GM19240 (cell line): ENCODE results near the gene SNAP91.
"Not testable (repeated sequence)": the region's sequence is repeated elsewhere in the genome, so short reads cannot be mapped to it uniquely, and the experiment has no call there.

Experiments used
- DNase-seq: peaks from one replicate; pipeline ENCODE4 v3.0.0; 2011; ENCODE audit warnings: low spot score; ENCODE audit not compliant: insufficient read length

Gene SNAP91

DNA sequence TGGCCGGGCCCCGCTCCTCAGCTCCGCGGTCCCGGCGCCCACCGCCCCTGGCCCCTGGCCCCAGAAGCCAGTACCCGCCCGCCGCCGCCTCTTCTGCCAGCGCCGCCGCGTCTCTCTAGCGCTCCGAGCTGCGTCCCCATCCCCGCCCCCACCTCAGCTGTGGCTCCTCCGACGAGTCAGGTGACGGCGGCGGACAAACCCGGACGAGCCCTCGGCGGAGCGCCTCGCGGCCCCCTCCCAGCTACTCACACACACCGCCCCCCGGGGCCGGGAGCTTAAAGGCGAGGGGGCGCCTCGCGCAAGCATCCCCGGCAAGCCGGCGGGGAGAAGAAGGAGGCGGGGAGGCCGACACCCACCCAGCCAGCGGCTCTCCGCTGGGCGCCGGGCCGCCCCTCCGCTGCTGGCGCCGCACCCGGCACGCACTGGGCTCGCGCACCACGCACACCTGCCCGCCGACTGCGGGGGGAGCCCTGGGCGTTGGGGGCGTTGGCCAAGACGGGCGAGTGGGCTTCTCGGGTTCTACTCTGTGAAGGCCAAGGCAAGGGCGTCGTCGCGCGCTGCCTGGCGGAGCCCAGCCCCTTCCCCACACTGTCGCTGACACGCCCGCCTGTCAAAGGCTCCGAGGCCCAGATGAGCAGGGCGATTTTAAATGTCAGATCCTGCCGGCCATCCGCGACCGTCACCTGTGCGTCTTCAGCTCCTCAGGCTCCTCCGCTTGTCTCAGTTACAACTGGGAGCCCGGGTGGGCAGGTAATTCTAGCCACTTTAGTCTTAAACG lies at the start of gene SNAP91:
TSS of gene SNAP91 (minus strand) at position 132 of the 778 bp plus-strand sequence. CDS start 1,174 bp downstream, outside the sequence.
- DNase-seq = no peak

GRCh38 chr6:83758533-83758932 lies 49.6 kb upstream of the SNAP91 start:
- no peak for DNase-seq

GRCh38 chr6:83757021-83757420 lies 48.1 kb upstream of the SNAP91 start:
- DNase-seq = no peak

- DNase-seq = no peak
Measured at GRCh38 chr6:83756565-83756964, 47.7 kb upstream of the SNAP91 start.

GRCh38 chr6:83752375-83752774 lies 43.5 kb upstream of the SNAP91 start:
- DNase-seq = not testable (repeated sequence)

- no peak for DNase-seq
Measured at GRCh38 chr6:83741089-83741488, 32.2 kb upstream of the SNAP91 start.

DNA sequence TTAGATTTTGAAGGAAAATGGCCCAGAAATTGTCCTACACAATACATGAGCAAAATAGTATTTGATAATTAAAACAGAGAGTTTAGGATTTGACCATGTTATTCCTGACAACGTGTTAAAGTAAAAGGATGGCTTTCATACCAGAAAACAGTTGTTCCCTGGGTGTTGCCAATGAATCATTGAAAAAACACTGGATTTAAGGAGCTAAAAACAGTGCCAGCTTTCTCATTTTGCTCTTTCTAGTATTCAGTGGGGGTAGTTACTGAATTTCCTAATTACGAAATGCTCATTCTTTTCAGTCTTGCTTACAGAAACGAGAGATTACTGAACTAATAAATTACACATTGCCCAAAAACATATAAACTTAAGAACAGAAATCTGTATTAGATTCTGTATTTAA lies 26.6 kb upstream of the SNAP91 start:
- no peak for DNase-seq

DNA sequence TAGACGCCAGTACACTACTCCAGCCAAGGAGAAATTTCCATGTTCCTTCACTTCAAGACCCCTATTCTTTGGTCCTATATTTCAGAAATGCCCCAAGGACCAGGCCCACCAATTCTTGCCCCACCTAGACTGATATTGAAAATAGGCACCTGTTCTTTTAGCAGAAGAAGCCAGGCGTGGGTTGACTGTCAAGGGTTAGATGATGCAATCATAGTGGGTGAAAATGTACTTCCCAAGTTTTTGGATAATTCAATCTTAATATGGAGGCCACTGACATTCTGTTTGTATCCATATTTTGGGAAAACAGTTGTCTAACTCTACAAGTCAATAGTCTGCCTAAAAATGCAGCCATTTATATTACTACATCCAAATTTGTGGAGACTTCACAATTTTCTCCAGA lies 21.0 kb upstream of the SNAP91 start:
- no peak for DNase-seq

GRCh38 chr6:83722876-83723275 lies 14.0 kb upstream of the SNAP91 start:
- DNase-seq = no peak

DNA sequence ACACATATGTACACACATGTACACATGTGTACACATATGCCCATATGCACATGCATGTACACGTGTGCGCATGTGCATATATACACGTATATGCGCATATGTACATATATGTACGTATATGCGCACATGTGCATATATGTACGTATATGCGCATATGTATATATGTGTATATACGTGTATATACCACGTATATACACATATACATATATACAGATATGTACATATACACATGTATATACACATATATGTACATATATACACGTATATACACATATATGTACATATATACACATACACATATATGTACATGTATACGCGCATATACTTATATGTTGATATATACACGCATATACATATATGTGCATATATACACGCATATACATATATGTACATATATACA lies 8.9 kb upstream of the SNAP91 start:
- no peak for DNase-seq

DNA sequence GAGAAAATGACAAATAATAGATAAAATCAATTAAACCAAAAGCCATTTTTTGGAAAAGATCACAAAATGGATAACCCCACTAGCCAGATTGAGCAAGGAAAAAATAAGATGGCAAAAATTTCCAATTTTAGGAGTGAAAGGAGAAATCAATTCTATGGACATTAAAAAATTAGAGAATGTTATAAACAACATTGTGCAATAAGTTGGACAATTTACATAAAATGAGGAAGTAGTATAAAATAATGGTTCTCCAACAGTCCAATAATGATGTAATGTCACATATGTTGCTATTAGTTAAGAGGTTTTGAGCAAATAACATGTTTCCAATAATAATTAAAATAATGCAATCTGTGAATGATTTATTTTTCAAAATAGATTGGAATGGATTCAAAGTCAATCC lies 3.1 kb upstream of the SNAP91 start:
- DNase-seq = no peak

- no peak for DNase-seq
Measured at GRCh38 chr6:83709748-83710050, 798 bp upstream of the SNAP91 start.

GRCh38 chr6:83708546-83708969 lies 343 bp downstream of the SNAP91 start:
- no peak for DNase-seq

- no peak for DNase-seq
Measured at GRCh38 chr6:83707829-83708545, 914 bp downstream of the SNAP91 start.

DNA sequence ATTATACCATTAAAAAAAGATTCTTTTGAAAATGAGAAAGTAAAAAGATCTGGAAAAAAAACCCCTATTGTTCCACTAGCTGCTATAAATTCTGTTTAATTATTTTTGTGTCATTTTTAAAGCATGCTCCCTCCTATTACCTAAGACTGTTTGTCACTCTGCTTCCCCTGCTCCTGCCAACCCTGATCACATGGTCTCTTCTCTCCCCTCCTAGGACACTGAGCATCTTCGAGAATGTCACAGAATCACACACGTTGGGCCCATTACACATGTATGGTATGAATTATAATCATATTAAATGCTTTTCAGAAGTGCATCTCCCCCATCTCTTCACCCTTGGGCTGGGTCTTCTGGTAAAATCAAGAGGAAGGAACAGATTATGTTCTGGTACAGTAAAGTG lies 6.2 kb downstream of the SNAP91 start:
- DNase-seq = no peak

- no peak for DNase-seq
Measured at GRCh38 chr6:83702077-83702476, 6.8 kb downstream of the SNAP91 start.

GRCh38 chr6:83696674-83697073 lies 12.2 kb downstream of the SNAP91 start:
- no peak for DNase-seq

- DNase-seq = no peak
Measured at GRCh38 chr6:83685481-83685880, 23.4 kb downstream of the SNAP91 start.

GRCh38 chr6:83677791-83678190 lies 31.1 kb downstream of the SNAP91 start:
- DNase-seq = no peak

GRCh38 chr6:83637953-83638352 lies 70.9 kb downstream of the SNAP91 start:
- no peak for DNase-seq

DNA sequence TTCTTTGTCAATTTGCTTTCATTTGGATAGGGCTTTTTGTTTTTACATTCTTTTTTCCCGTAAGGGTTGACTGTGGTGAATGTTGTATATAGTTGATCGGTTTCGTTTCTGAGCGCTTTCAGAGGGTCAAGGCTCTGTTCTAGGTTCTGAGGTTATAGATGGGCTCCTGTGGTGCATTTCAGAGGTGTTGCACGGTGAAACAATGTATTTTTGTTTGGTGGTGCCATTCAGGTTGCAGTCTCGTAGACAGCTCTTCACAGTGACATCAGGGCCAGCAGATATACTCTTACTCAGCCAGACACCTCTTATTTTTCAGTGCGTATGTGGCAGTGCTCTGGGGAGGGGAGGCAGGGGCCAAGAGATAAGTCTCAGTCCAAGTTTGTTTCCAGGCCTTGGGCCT lies 72.1 kb downstream of the SNAP91 start:
- DNase-seq = no peak

GRCh38 chr6:83633609-83634008 lies 75.3 kb downstream of the SNAP91 start:
- DNase-seq = no peak

DNA sequence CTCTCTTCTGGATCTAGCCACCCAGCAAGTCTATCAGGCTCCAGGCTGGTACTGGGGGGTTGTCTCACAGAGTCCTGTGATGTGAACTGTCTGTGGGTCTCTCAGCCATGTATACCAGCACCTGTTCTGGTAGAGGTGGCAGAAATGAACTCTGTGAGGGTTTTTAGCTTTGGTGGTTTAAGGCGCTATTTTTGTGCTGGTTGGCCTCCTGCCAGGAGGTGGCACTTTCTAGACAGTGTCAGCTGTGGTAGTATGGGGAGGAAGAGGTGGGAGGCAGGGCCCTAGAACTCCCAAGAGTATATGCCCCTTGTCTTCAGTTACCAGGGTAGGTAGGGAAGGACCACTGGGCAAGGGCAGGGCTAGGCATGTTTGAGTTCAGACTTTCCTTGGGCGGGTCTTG lies 75.8 kb downstream of the SNAP91 start:
- no peak for DNase-seq
